ENCODE data around the gene NFE2L3.
"Not testable (repeated sequence)": the region's sequence is repeated elsewhere in the genome, so short reads cannot be mapped to it uniquely, and the experiment has no call there.

The NFE2L3 gene

GRCh38 chr7:26151953-26152781 lies at the start of gene NFE2L3:
Gene NFE2L3, plus strand, starts transcription at chr7:26152198. Its CDS starts 301 bp downstream, at chr7:26152499.
- peak; percentile 37 for DNase-seq

- DNase-seq, result no peak
Measured at GRCh38 chr7:26103596-26103995, 48.4 kb upstream of the NFE2L3 start.

- no peak for DNase-seq
Measured at GRCh38 chr7:26105236-26105635, 46.8 kb upstream of the NFE2L3 start.

GRCh38 chr7:26105931-26106330 lies 46.1 kb upstream of the NFE2L3 start:
- DNase-seq, result no peak

- DNase-seq, result no peak
Measured at GRCh38 chr7:26112203-26112740, 39.7 kb upstream of the NFE2L3 start.

GRCh38 chr7:26115650-26116049 lies 36.3 kb upstream of the NFE2L3 start:
- no peak for DNase-seq

- DNase-seq, result no peak
Measured at GRCh38 chr7:26117142-26117807, 34.7 kb upstream of the NFE2L3 start.

- DNase-seq, result no peak
Measured at GRCh38 chr7:26117970-26118369, 34.0 kb upstream of the NFE2L3 start.

- DNase-seq, result no peak
Measured at GRCh38 chr7:26122745-26123144, 29.3 kb upstream of the NFE2L3 start.

GRCh38 chr7:26124775-26125174 lies 27.2 kb upstream of the NFE2L3 start:
- DNase-seq, result not testable (repeated sequence)

- no peak for DNase-seq
Measured at GRCh38 chr7:26127411-26127810, 24.6 kb upstream of the NFE2L3 start.

GRCh38 chr7:26131056-26131589 lies 20.9 kb upstream of the NFE2L3 start:
- DNase-seq, result no peak

GRCh38 chr7:26135076-26135475 lies 16.9 kb upstream of the NFE2L3 start:
- DNase-seq, result no peak

GRCh38 chr7:26135551-26135950 lies 16.4 kb upstream of the NFE2L3 start:
- DNase-seq, result no peak

- DNase-seq, result no peak
Measured at GRCh38 chr7:26136831-26137230, 15.2 kb upstream of the NFE2L3 start.

- no peak for DNase-seq
Measured at GRCh38 chr7:26140380-26140779, 11.6 kb upstream of the NFE2L3 start.

- DNase-seq, result no peak
Measured at GRCh38 chr7:26141077-26141476, 10.9 kb upstream of the NFE2L3 start.

- DNase-seq, result no peak
Measured at GRCh38 chr7:26143298-26144048, 8.5 kb upstream of the NFE2L3 start.

- DNase-seq, result no peak
Measured at GRCh38 chr7:26144184-26145080, 7.6 kb upstream of the NFE2L3 start.

- no peak for DNase-seq
Measured at GRCh38 chr7:26145238-26145637, 6.8 kb upstream of the NFE2L3 start.

GRCh38 chr7:26147030-26147429 lies 5.0 kb upstream of the NFE2L3 start:
- DNase-seq, result peak; percentile 59
